GM19438 (cell line): Measurements from ENCODE around the gene NSD2.

Source experiments
- ATAC-seq: cut with Tn5 transposase; IDR thresholded peaks from one replicate; pipeline ENCODE4 v1.9.1; 2021; ENCODE audit warnings: low read depth; ENCODE audit not compliant: unreplicated experiment

Gene NSD2

GRCh38 chr4:1862961-1863296 lies 8.3 kb upstream of the NSD2 start:
- ATAC-seq = no peak

GRCh38 chr4:1863297-1864033 lies 7.7 kb upstream of the NSD2 start:
- ATAC-seq = no peak

- ATAC-seq = no peak
Measured at GRCh38 chr4:1864076-1865008, 6.9 kb upstream of the NSD2 start.

DNA sequence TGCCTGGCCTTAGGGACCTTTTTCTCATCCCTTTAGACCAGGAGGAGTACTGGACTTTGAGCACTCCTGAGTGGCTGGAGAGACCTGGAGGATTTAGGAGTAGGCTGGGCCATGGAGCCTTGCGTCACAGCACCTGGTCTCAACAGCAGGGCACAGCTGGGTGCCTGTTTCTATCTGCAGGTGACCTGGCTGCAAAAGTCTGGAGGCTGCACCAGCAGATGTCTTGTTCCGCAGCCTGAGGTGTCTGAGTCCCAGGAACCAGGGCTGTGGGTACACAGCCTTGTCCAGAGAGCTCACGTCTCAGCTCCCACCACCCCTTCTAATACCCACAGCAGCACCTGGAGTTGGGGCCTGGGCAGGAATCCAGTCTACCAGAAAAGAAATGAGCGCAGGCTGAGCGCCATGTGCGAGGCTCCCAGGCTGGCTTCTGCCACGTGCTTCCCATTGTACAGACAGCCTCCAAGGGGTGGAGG lies 5.0 kb upstream of the NSD2 start:
- no peak for ATAC-seq

DNA sequence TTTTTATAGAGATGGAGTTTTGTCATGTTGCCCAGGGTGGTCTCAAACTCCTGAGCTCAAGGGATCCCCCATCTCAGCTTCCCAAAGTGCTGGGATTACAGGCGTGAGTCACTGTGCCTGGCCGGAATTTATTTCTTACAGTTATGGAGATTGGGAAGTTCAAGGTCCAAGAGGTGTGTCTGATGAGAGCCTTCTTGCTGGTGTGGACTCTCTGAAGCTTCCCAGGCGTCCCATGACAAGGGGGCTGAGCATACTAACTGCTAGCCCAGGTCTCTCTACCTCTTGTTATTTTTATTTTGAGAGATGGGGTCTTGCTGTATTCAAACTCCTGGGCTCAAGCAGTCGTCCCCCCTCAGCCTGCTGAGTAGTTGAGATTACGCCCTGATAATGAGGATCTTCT lies 2.9 kb upstream of the NSD2 start:
- ATAC-seq = no peak

- no peak for ATAC-seq
Measured at GRCh38 chr4:1868912-1869311, 2.3 kb upstream of the NSD2 start.

DNA sequence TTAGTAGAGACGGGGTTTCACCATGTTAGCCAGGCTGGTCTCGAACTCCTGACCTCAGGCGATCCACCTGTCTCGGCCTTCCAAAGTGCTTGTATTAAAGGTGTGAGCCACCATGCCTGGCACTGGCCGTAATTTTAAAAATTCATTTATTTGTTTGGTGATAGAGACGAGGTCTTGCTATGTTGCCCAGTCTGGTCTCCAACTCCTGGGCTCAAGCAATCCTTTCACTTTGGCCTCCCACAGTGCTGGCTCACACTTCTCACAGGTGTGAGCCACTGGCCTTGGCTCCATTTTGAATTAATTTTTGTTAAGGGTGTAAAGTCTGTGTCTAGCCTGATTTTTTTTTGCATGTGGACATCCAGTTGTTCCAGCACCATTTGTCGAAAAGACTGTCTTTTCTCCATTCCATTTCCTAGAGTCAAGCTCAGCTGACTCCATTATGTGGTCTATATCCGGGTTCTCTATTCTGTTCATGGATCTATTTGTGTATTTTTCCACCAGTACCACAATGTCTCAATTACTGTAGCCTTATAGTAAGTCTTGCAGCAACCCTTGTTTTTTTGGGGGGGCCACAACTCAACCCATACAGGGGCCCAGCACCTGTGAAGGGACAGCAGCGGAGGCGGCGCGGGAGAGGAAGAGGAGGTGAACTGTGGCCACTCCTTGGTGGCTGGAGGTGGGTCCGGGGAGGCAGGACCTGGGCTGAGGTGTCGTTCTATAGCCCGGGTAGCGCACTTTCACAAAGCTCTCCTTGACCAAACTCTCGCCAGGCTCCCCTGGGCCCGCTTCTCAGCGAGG lies 1.5 kb upstream of the NSD2 start:
- peak; percentile 10 for ATAC-seq

- peak; percentile 47 for ATAC-seq
Measured at GRCh38 chr4:1870328-1870577, 940 bp upstream of the NSD2 start.

DNA sequence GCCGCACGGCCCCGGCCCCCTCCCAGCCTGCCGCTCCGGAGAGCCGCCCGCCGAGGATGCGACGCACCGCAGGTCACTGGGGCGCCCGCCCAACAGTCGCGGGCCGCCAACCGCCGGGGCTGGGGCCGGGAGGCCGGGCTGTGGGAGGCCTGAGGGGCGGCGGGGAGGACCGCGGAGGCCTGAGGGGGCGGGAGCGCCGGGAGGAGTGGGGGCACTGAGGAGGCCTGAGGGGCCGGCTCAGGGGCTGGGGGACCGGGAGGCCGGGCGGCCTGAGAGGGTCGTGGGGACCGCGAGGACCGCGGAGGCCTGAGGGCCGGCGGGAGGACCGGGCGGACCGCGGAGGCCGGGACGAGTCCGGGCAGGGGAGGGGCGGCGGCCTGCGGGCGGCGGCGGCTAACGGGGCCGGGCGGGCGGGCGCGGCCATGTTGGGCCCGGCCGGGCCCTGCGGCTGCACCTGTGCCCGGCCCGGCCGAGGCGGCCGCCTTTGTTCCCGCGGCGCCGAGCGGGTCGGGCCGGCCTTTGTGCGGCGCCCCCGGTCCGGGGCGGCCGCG lies 353 bp downstream of the NSD2 start:
- peak; percentile 1 for ATAC-seq

- ATAC-seq = no peak
Measured at GRCh38 chr4:1872870-1873269, 1.7 kb downstream of the NSD2 start.

DNA sequence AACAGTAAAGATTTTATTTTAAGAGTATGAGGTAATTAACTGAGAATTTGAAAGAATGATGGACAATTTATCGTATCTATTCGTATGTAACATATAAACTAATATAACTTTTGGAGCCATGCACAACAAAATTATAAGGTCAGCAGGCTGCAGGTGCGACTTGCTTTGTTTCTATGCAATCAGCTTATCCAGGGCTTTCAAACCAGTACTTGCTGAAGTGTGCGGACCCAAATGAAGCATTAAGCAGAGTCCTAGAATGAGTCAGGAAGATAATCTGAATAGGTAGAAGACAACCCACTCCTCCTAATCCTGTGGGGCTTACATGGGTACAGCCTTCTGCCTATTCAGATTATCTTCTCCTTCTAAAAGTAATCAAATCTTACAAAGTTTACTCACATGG lies 2.1 kb downstream of the NSD2 start:
- ATAC-seq = no peak

DNA sequence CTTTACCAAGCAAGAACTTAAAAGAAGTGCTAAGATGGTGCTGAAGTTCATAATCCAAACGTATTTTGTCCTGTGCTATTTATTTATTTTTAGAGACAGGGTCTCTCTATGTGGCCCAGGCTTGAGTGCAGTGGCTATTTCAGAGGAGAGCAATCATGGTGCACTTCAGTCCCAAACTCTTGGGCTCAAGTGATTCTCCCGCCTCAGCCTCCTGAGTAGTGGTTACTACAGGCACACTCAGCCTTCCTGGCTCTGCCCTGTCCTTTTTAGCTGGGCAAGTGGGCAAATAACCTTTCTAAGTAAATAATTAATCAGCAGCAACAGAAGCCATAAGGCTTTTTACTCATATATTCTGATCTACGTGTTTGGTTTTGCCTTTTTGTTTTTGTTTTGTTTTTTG lies 2.6 kb downstream of the NSD2 start:
- ATAC-seq = no peak

- ATAC-seq = no peak
Measured at GRCh38 chr4:1874201-1874600, 3.0 kb downstream of the NSD2 start.

GRCh38 chr4:1879485-1879884 lies 8.3 kb downstream of the NSD2 start:
- ATAC-seq = no peak

GRCh38 chr4:1880332-1880731 lies 9.1 kb downstream of the NSD2 start:
- no peak for ATAC-seq

GRCh38 chr4:1882850-1883271 lies 11.7 kb downstream of the NSD2 start:
- no peak for ATAC-seq

DNA sequence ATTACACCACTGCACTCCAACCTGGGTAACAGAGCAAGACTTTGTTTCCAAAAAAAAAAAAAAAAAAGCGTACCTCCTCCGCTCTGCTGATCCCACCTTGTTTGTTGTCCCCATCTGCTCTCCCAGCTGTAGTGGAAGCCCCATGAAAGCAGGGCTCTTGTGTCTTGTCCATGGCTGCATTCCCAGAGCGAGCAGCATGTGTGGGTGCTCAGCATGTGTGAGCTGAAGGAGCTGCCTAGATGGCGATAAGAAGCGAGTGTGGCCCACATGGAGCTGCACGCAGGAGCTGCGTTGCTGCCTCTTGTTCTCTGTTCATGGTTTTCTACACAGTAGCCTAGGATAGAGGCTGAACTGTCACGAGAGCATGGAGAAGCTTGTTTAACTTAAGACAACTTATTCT lies 12.4 kb downstream of the NSD2 start:
- no peak for ATAC-seq

- ATAC-seq = no peak
Measured at GRCh38 chr4:1885414-1885813, 14.2 kb downstream of the NSD2 start.

DNA sequence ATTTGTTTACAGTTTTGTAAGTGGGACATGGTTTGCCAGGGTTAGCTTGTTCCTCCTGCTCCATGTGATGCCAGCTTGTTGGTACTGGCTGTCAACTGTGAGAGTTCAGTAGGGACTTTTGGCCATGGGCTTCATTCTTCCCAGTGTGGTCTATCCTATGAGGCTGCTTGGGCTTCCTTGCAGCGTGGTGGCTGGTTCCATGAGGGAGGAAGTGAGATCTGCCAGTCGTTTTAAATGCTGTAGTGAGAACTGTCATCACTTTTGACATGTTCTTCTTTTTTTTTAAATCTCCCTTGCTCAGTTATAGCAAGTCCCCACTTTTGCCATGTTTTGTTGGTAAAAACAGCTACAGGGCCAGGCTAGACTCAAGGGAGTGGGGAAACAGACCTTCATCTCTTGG lies 15.9 kb downstream of the NSD2 start:
- ATAC-seq = no peak

DNA sequence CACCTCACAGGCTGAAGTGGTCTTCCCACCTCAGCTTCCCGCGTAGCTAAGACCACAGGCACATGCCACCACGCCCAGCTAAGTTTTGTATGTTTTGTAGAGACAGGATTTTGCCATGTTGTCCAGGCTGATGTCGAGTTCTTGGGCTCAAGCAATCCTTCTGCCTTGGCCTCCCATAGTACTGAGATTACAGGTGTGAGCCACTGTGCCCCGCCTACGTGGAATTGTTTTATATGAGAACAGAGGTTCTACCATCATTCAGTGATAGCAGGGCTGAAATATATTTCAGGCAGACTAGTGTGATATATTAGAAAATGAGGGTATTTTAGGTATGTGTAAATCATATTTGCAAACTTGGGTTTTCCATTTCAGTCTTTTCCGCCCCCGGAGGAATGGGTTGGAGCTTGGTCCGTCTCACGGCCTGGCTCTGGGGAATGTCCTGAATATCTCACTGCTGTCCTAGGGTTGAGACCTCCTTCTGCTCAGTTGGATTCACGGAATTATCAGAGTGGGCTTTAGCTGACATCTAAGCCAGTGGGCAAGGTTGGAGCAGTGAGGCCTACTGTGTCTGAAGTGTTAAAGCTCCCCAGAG lies 19.9 kb downstream of the NSD2 start:
- no peak for ATAC-seq
